Astrocyte (in vitro differentiated cells and primary cell): Measurements from ENCODE around the gene FSTL4. TPM values are rescaled to one million over a fixed set of nuclear protein-coding genes. Genes with fewer than 3 reads are reported as not detected.

Experiments used
- DNase-seq: peaks from one replicate; pipeline ENCODE4 v3.0.0-alpha.2; 2010; ENCODE audit warnings: low read depth
- FAIRE-seq: peaks from 2 replicates; lab custom pipeline; 2011; peaks lifted over from hg19 to GRCh38; lab: Jason Lieb, UNC
- H2AFZ ChIP-seq: 2 replicates; pipeline ENCODE4 v1.6.0; 2012; ENCODE audit warnings: low read depth, low read length, inconsistent platforms
- H3K27ac ChIP-seq: 2 replicates; pipeline ENCODE4 v1.5.1; 2011; ENCODE audit warnings: low read depth, low read length, inconsistent platforms
- H3K27me3 ChIP-seq: 2 replicates; pipeline ENCODE4 v1.6.0; 2011; ENCODE audit warnings: low read length, inconsistent platforms; ENCODE audit not compliant: insufficient read depth
- H3K36me3 ChIP-seq: 2 replicates; pipeline ENCODE4 v1.5.1; 2011; ENCODE audit warnings: low read length, inconsistent platforms; ENCODE audit not compliant: insufficient read depth
- H3K4me1 ChIP-seq: 2 replicates; pipeline ENCODE4 v1.5.1; 2011; ENCODE audit warnings: low read length, inconsistent platforms; ENCODE audit not compliant: insufficient read depth
- H3K4me2 ChIP-seq: 2 replicates; pipeline ENCODE4 v1.6.0; 2012; ENCODE audit warnings: low read length, inconsistent platforms
- H3K4me3 ChIP-seq: 2 replicates; pipeline ENCODE4 v1.5.1; 2011; ENCODE audit warnings: low read depth, mild to moderate bottlenecking, low read length, inconsistent platforms; ENCODE audit not compliant: insufficient read depth
- H3K79me2 ChIP-seq: 2 replicates; pipeline ENCODE4 v1.6.0; 2012; ENCODE audit warnings: mild to moderate bottlenecking, low read length, inconsistent platforms; ENCODE audit not compliant: insufficient read depth
- H3K9ac ChIP-seq: 2 replicates; pipeline ENCODE4 v1.6.0; 2012; ENCODE audit warnings: mild to moderate bottlenecking, low read length, inconsistent platforms
- H3K9me3 ChIP-seq: 2 replicates; pipeline ENCODE4 v1.5.1; 2012; ENCODE audit warnings: low read depth, mild to moderate bottlenecking, low read length, inconsistent platforms; ENCODE audit not compliant: insufficient read depth
- H4K20me1 ChIP-seq: 2 replicates; pipeline ENCODE4 v1.6.0; 2012; ENCODE audit warnings: low read length, inconsistent platforms; ENCODE audit not compliant: insufficient read depth
- H3K27ac Mint-ChIP-seq: one replicate; pipeline ENCODE4 v1.8.0; 2021; ENCODE audit warnings: mild to moderate bottlenecking, mixed read lengths; ENCODE audit not compliant: unreplicated experiment
- H3K27me3 Mint-ChIP-seq: one replicate; pipeline ENCODE4 v1.8.0; 2021; ENCODE audit warnings: low read depth, mixed read lengths; ENCODE audit not compliant: unreplicated experiment
- H3K36me3 Mint-ChIP-seq: one replicate; pipeline ENCODE4 v1.8.0; 2021; ENCODE audit warnings: low read depth, mixed read lengths; ENCODE audit not compliant: unreplicated experiment
- H3K4me1 Mint-ChIP-seq: one replicate; pipeline ENCODE4 v1.8.0; 2021; ENCODE audit warnings: low read depth, mixed read lengths; ENCODE audit not compliant: unreplicated experiment
- H3K4me3 Mint-ChIP-seq: one replicate; pipeline ENCODE4 v1.8.0; 2021; ENCODE audit warnings: mild to moderate bottlenecking, moderate library complexity, mixed read lengths; ENCODE audit not compliant: unreplicated experiment
- H3K9me3 Mint-ChIP-seq: one replicate; pipeline ENCODE4 v1.8.0; 2021; ENCODE audit warnings: mild to moderate bottlenecking, mixed read lengths; ENCODE audit not compliant: unreplicated experiment
- CTCF ChIP-seq: IDR thresholded peaks from 2 replicates; pipeline ENCODE4 v1.5.1; 2011; ENCODE audit warnings: low read depth, mild to moderate bottlenecking, inconsistent platforms, low read length, moderate library complexity; ENCODE audit not compliant: insufficient read depth
- EZH2 ChIP-seq: IDR thresholded peaks from 2 replicates; pipeline ENCODE4 v1.6.1; 2012; ENCODE audit warnings: mild to moderate bottlenecking, low read length, inconsistent platforms; ENCODE audit not compliant: insufficient read depth
- total RNA-seq: library from RNA; stranded (reverse); gene quantifications from 2 replicates; pipeline ENCODE4 v1.2.1, GENCODE V29; 2021

FSTL4 gene
- total RNA-seq, 1 donor from 2014 or later, result not detected

- Histone ChIP-seq H2AFZ (no peak overlapping the region), H4K20me1 (no peaks in the 10 kb centered on the region), H3K27ac (no peak overlapping the region), H3K27me3 (peaks cover 14% of the 10 kb centered on the region), H3K4me2 (no peak overlapping the region), H3K4me3 (no peak overlapping the region), H3K79me2 (no peaks in the 10 kb centered on the region), H3K9ac (no peak overlapping the region), H3K9me3 (no peaks in the 10 kb centered on the region), H3K36me3 (no peaks in the 10 kb centered on the region), H3K4me1 (peaks cover 4% of the 10 kb centered on the region)
- Mint-ChIP-seq H3K4me3 (no peak overlapping the region), H3K27ac (no peak overlapping the region), H3K36me3 (no peaks in the 10 kb centered on the region), H3K9me3 (no peaks in the 10 kb centered on the region), H3K27me3 (peaks cover 19% of the 10 kb centered on the region), H3K4me1 (peaks cover 10% of the 10 kb centered on the region)
- DNase-seq (peak; percentile 2), FAIRE-seq (no peak)
- peak; percentile 39 for TF ChIP-seq CTCF
- TF ChIP-seq EZH2, result no peak
Observed at GRCh38 chr5:133421394-133421793, 190.9 kb downstream of the FSTL4 start.

- H3K27ac Mint-ChIP-seq, result no peak overlapping the region
- peaks cover 16% of the 10 kb centered on the region for H3K27me3 Mint-ChIP-seq
- Histone ChIP-seq H3K36me3 (no peaks in the 10 kb centered on the region), H4K20me1 (no peaks in the 10 kb centered on the region), H3K9ac (no peak overlapping the region), H3K27ac (no peak overlapping the region), H3K9me3 (no peaks in the 10 kb centered on the region), H3K4me2 (no peak overlapping the region), H3K4me3 (no peak overlapping the region), H2AFZ (no peak overlapping the region), H3K27me3 (peaks cover 12% of the 10 kb centered on the region), H3K79me2 (no peaks in the 10 kb centered on the region), H3K4me1 (peaks cover 4% of the 10 kb centered on the region)
- no peaks in the 10 kb centered on the region for H3K36me3 Mint-ChIP-seq
- no peak for TF ChIP-seq EZH2
- peaks cover 8% of the 10 kb centered on the region for H3K4me1 Mint-ChIP-seq
- no peak for FAIRE-seq
- H3K4me3 Mint-ChIP-seq, result no peak overlapping the region
- no peaks in the 10 kb centered on the region for H3K9me3 Mint-ChIP-seq
- no peak for DNase-seq
Observed at GRCh38 chr5:133420440-133421301, 191.7 kb downstream of the FSTL4 start.

GRCh38 chr5:133415906-133416305 lies 196.4 kb downstream of the FSTL4 start:
- H3K79me2 ChIP-seq, result no peaks in the 10 kb centered on the region
- no peaks in the 10 kb centered on the region for H3K4me1 ChIP-seq
- H3K27ac ChIP-seq, result no peak overlapping the region
- DNase-seq, result no peak
- no peaks in the 10 kb centered on the region for H4K20me1 ChIP-seq
- peaks cover 18% of the 10 kb centered on the region for H3K27me3 ChIP-seq
- H2AFZ ChIP-seq, result no peak overlapping the region
- no peak for FAIRE-seq
- TF ChIP-seq EZH2 (no peak), CTCF (no peak)
- Mint-ChIP-seq H3K4me3 (no peak overlapping the region), H3K9me3 (no peaks in the 10 kb centered on the region), H3K4me1 (no peaks in the 10 kb centered on the region), H3K27me3 (peaks cover 8% of the 10 kb centered on the region), H3K27ac (no peak overlapping the region), H3K36me3 (no peaks in the 10 kb centered on the region)
- no peaks in the 10 kb centered on the region for H3K36me3 ChIP-seq
- no peak overlapping the region for H3K4me3 ChIP-seq
- no peak overlapping the region for H3K4me2 ChIP-seq
- no peak overlapping the region for H3K9ac ChIP-seq
- no peaks in the 10 kb centered on the region for H3K9me3 ChIP-seq
